Loucy (cell line): Measurements from ENCODE around the gene ZNF236.

Experiments
- CTCF ChIP-seq: fragments of 200-600 bp; sonication (generic); conservative IDR thresholded peaks from 2 replicates; pipeline ENCODE4 v1.5.1; 2014; ENCODE audit warnings: mild to moderate bottlenecking, antibody characterized with exemption, low read length
- EZH2phosphoT487 ChIP-seq: fragments of 200-600 bp; IDR thresholded peaks from 2 replicates; pipeline ENCODE4 v1.6.1; 2018; ENCODE audit warnings: antibody characterized with exemption, mild to moderate bottlenecking, moderate library complexity, borderline replicate concordance

- TF ChIP-seq CTCF (no peak), EZH2phosphoT487 (no peak)
Measured at GRCh38 chr18:76936877-76937276, 114.5 kb downstream of the ZNF236 start.
